Skeletal muscle satellite cell (primary cell): Measurements from ENCODE around the gene PDE1C.

Experiments
- H3K27me3 ChIP-seq: 2 replicates; pipeline ENCODE4 v1.7.0; 2013; ENCODE audit warnings: low read length; ENCODE audit not compliant: control insufficient read depth, insufficient read depth
- H3K36me3 ChIP-seq: 2 replicates; pipeline ENCODE4 v1.7.0; 2013; ENCODE audit warnings: mild to moderate bottlenecking, control low read depth, low read length; ENCODE audit not compliant: insufficient read depth
- H3K4me1 ChIP-seq: 2 replicates; pipeline ENCODE4 v1.7.0; 2013; ENCODE audit warnings: low read length; ENCODE audit not compliant: control insufficient read depth, insufficient read depth
- H3K4me2 ChIP-seq: 2 replicates; pipeline ENCODE4 v1.7.0; 2013; ENCODE audit warnings: mild to moderate bottlenecking, low read length
- H3K4me3 ChIP-seq: 2 replicates; pipeline ENCODE4 v1.7.0; 2013; ENCODE audit warnings: low read length
- H3K9ac ChIP-seq: 2 replicates; pipeline ENCODE4 v1.7.0; 2013; ENCODE audit warnings: mild to moderate bottlenecking, low read depth, low read length, moderate library complexity
- H3K9me3 ChIP-seq: replicated peaks from 2 replicates; pipeline ENCODE4 v1.7.0; 2013; ENCODE audit warnings: mild to moderate bottlenecking, control low read depth, low read length

The PDE1C gene

DNA sequence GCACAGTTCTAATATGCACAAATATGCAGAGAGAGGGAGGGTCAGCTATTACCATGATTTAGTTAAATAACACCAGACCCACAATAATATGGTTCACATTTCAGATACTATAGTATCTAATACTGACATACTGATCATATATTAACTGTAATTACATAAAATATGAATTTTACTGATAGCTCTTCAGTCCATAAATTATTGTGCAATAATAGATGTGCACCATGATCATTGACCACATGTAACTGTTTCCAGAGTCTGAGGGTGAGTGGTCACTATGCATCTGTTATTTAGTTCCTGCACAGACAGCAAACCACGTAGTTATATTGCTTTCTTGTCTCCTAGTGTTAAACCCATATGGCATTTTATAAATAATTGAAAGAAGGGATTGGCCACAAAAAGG lies 353.9 kb downstream of the PDE1C start:
- Histone ChIP-seq H3K27me3 (no peaks in the 10 kb centered on the region), H3K4me3 (no peak overlapping the region), H3K9ac (no peak overlapping the region), H3K36me3 (no peaks in the 10 kb centered on the region), H3K9me3 (no peaks in the 10 kb centered on the region), H3K4me2 (no peak overlapping the region), H3K4me1 (no peaks in the 10 kb centered on the region)

DNA sequence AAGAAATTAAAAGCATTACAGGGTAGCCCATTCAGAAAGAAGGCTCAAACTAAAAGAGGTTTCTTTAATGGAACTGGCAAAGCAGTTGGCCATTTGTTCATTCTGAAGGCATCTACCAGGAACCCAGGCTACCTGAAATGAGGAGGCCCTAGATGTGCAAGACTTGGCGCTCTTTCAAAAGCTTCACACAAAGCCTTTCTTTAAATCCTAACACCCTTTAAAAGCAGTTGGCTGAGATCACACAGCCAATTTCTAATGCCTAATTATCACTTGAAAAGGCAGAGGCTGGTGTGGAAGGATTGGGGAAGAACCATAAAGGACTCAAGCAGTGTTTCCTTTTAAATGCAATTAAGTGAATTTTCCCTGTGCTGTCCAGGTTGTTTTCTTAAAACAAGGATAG lies 360.0 kb downstream of the PDE1C start:
- H3K9me3 ChIP-seq = no peaks in the 10 kb centered on the region
- H3K27me3 ChIP-seq = no peaks in the 10 kb centered on the region
- no peak overlapping the region for H3K4me3 ChIP-seq
- no peaks in the 10 kb centered on the region for H3K36me3 ChIP-seq
- no peak overlapping the region for H3K4me2 ChIP-seq
- no peaks in the 10 kb centered on the region for H3K4me1 ChIP-seq
- no peak overlapping the region for H3K9ac ChIP-seq

DNA sequence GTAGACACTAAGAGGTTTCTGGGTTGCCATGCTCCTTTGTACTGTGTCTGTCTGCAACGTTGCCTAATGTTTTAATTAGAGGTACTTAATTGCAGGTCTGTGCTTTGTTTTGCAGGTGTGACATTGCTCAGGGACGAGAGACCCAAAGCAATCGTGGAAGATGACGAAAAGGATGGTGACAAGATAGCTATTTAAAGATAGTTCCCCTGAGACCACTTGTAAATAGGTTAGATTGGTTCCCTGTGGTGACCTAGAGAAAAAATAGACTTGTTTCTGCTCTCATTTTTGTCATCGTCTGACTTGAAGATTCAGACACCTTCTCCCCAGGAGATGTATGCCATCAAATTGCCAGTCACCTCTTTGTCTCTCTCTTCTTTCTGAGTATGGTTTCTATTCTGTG lies 363.1 kb downstream of the PDE1C start:
- no peaks in the 10 kb centered on the region for H3K27me3 ChIP-seq
- H3K4me3 ChIP-seq = no peak overlapping the region
- no peaks in the 10 kb centered on the region for H3K4me1 ChIP-seq
- H3K9ac ChIP-seq = no peak overlapping the region
- H3K36me3 ChIP-seq = no peaks in the 10 kb centered on the region
- H3K4me2 ChIP-seq = no peak overlapping the region
- no peaks in the 10 kb centered on the region for H3K9me3 ChIP-seq

DNA sequence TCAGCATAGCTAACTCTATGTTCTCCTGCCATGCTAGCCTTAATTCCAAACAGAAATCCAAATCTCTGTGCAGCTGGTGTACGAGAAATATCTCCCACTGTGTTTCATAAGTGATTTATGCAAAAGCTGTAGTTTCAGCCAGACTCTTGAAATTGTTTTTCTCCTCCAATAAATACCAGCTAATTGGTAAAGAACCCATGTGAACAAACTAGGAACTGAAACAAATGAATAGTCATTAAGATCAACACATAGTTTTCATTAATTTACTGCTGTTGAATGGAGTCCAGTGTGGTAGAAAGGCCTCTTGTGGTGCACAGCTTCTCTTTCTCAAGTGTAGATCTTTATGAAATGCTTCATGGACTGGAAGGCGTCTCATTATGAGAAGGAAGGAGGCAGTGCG lies 364.8 kb downstream of the PDE1C start:
- Histone ChIP-seq H3K27me3 (no peaks in the 10 kb centered on the region), H3K4me1 (no peaks in the 10 kb centered on the region), H3K4me2 (no peak overlapping the region), H3K9me3 (no peaks in the 10 kb centered on the region), H3K36me3 (no peaks in the 10 kb centered on the region), H3K9ac (no peak overlapping the region), H3K4me3 (no peak overlapping the region)

DNA sequence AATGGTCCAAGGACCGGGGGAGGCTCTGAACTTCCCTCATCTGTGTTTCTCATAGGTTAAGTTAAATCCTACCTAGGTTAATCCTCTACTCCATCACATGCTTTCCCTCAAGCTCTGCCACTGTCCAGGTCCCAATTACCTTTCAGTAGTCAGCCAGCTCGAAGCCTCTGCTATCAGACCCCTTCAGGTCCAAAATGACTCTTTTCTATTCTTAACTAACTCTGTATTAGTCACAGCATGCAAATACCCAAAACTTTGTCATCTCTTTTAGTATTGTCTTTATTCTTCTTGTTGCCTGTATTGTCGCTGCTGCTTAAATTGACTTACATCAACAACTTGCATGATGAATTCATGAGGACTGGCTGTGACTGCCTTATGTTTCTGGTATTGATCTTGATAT lies 367.9 kb downstream of the PDE1C start:
- H3K4me2 ChIP-seq = no peak overlapping the region
- H3K9ac ChIP-seq = no peak overlapping the region
- no peaks in the 10 kb centered on the region for H3K36me3 ChIP-seq
- H3K27me3 ChIP-seq = no peaks in the 10 kb centered on the region
- H3K4me1 ChIP-seq = no peaks in the 10 kb centered on the region
- no peak overlapping the region for H3K4me3 ChIP-seq
- no peaks in the 10 kb centered on the region for H3K9me3 ChIP-seq
